K562 (cell line): ENCODE measurements around the gene CALY. TPM values are rescaled to one million over a fixed set of nuclear protein-coding genes. Genes with fewer than 3 reads are reported as not detected.

Experiments used
- CREM ChIP-seq: IDR thresholded peaks from 2 replicates; pipeline ENCODE4 v1.6.1; 2014; ENCODE audit warnings: antibody characterized with exemption, low read depth
- CTBP1 ChIP-seq: fragments of 450-650 bp; IDR thresholded peaks from 2 replicates; pipeline ENCODE4 v1.6.1; 2016; ENCODE audit warnings: borderline replicate concordance
- CXXC5 ChIP-seq: fragments of 250-450 bp; sonication (Bioruptor Pico); IDR thresholded peaks from 2 replicates; pipeline ENCODE4 v1.8.0; 2022; ENCODE audit warnings: inconsistent platforms, mild to moderate bottlenecking, moderate library complexity
- FOXA1 ChIP-seq: fragments of 450-650 bp; IDR thresholded peaks from 2 replicates; pipeline ENCODE4 v1.6.1; 2016; ENCODE audit warnings: mild to moderate bottlenecking, borderline replicate concordance
- JUND ChIP-seq, 2 experiments: IDR thresholded peaks; 2 replicates in 1 of 2; 3 replicates in 1 of 2; pipeline ENCODE4 v1.6.1; 2011; ENCODE audit warnings: borderline replicate concordance in 2 of 2, low read depth in 2 of 2, low read length in 2 of 2, improper control_type of control experiment in 1 of 2, missing biosample characterization in 1 of 2, missing genetic modification characterization in 1 of 2, missing genetic modification reagents in 1 of 2
- KLF6 ChIP-seq: fragments of 250-450 bp; sonication (Bioruptor Pico); IDR thresholded peaks from 2 replicates; pipeline ENCODE4 v1.4.0; 2020; ENCODE audit warnings: mild to moderate bottlenecking, moderate library complexity, borderline replicate concordance
- MTA3 ChIP-seq: fragments of 450-650 bp; formaldehyde crosslinking; IDR thresholded peaks from 2 replicates; pipeline ENCODE4 v1.6.1; 2017; ENCODE audit warnings: mild to moderate bottlenecking, borderline replicate concordance
- MYC ChIP-seq, 2 experiments: fragments of 250-450 bp in 1 of 2; sonication (Bioruptor Pico) in 1 of 2; IDR thresholded peaks; 2 replicates each; pipeline versions ENCODE4 v1.5.1 to v1.6.1; 2012 to 2021; ENCODE audit warnings: low read depth in 2 of 2, borderline replicate concordance in 1 of 2, improper control_type of control experiment in 1 of 2, low read length in 1 of 2, mild to moderate bottlenecking in 1 of 2, moderate library complexity in 1 of 2
- NONO ChIP-seq, 2 experiments: fragments of 200-400 bp in 1 of 2; fragments of 450-650 bp in 1 of 2; formaldehyde crosslinking in 1 of 2; IDR thresholded peaks; 2 replicates each; pipeline ENCODE4 v1.6.1; 2017; ENCODE audit warnings: low read depth in 2 of 2, mild to moderate bottlenecking in 2 of 2, moderate library complexity in 2 of 2, low read length in 1 of 2
- SREBF2 ChIP-seq: sonication (generic); formaldehyde crosslinking; IDR thresholded peaks from 2 replicates; pipeline ENCODE4 v1.4.0; 2020; ENCODE audit warnings: mild to moderate bottlenecking, missing genetic modification reagents
- ZFP30 ChIP-seq: fragments of 250-450 bp; sonication (Bioruptor Pico); IDR thresholded peaks from 2 replicates; pipeline ENCODE4 v1.8.0; 2022; ENCODE audit warnings: moderate library complexity, mild to moderate bottlenecking, inconsistent platforms, borderline replicate concordance
- ZFX ChIP-seq: sonication (generic); formaldehyde crosslinking; IDR thresholded peaks from 2 replicates; pipeline ENCODE4 v1.8.0; 2022; ENCODE audit warnings: mild to moderate bottlenecking, missing genetic modification reagents, moderate library complexity
- ZNF354B ChIP-seq: fragments of 250-450 bp; sonication (Bioruptor Pico); IDR thresholded peaks from 2 replicates; pipeline ENCODE4 v1.4.0; 2020
- polyA plus RNA-seq, 8 experiments: library from polyadenylated mRNA; depleted of rRNA in 4 of 8; stranded (reverse) in 5 of 8; unstranded in 3 of 8; fragments of >200 nt; fragmentation: Nextera tagmentation in 2 of 8; fragmentation: Illumina TruSeq in 1 of 8; extraction: Ambion mirVana in 2 of 8; extraction: Trizol in 1 of 8; gene quantifications; 2 replicates each; pipeline versions ENCODE4 v1.2.1 to v1.2.3, GENCODE V29; 2011 to 2014; ENCODE audit warnings: inconsistent platforms in 1 of 8, missing spikeins in 1 of 8
- total RNA-seq, 7 experiments: library from RNA; depleted of rRNA in 6 of 7; stranded (reverse); fragments of >200 nt in 6 of 7; fragmentation: Illumina TruSeq in 2 of 7; extraction: Trizol in 2 of 7; gene quantifications; 2 replicates each; pipeline versions ENCODE4 v1.2.1 to v1.2.3, GENCODE V29; 2011 to 2021; ENCODE audit warnings: low replicate concordance in 1 of 7
- TF ChIP-seq, protein P1 (sequence below), 2 experiments: IDR thresholded peaks; 2 replicates each; pipeline ENCODE4 v1.6.1; 2011; ENCODE audit warnings: borderline replicate concordance in 1 of 2, control low read depth in 1 of 2, low read depth in 1 of 2, low read length in 1 of 2, mild to moderate bottlenecking in 1 of 2, mixed read lengths in 1 of 2, moderate library complexity in 1 of 2; ENCODE audit not compliant: insufficient read depth in 1 of 2, insufficient read length in 1 of 2, poor library complexity in 1 of 2, severe bottlenecking in 1 of 2; ENCODE audit errors: extremely low read depth in 1 of 2
- TF ChIP-seq, protein P2 (sequence below): fragments of 450-650 bp; formaldehyde crosslinking; IDR thresholded peaks from 2 replicates; pipeline ENCODE4 v1.4.0; 2020; ENCODE audit warnings: mild to moderate bottlenecking, moderate library complexity
- TF ChIP-seq, protein P3 (sequence below): fragments of 200-800 bp; sonication (Bioruptor generic); IDR thresholded peaks from 2 replicates; pipeline ENCODE4 v1.6.1; 2017; ENCODE audit warnings: missing genetic modification characterization, missing compliant biosample characterization
- TF ChIP-seq, protein P4 (sequence below), 2 experiments: fragments of 450-650 bp; conservative IDR thresholded peaks; 2 replicates each; pipeline ENCODE4 v1.6.1; 2017; ENCODE audit warnings: mild to moderate bottlenecking in 2 of 2, moderate library complexity in 2 of 2
- TF ChIP-seq, protein P5 (sequence below): fragments of 250-450 bp; sonication (Bioruptor Pico); IDR thresholded peaks from 2 replicates; pipeline ENCODE4 v1.8.0; 2021; ENCODE audit warnings: borderline replicate concordance, mild to moderate bottlenecking, moderate library complexity; ENCODE audit not compliant: poor library complexity, severe bottlenecking

CALY gene
- total and polyA plus RNA-seq, 9 of the 15 experiments (the other 6 are each of a cell fraction or from before 2014, with no cell fraction given), result not detected

DNA sequence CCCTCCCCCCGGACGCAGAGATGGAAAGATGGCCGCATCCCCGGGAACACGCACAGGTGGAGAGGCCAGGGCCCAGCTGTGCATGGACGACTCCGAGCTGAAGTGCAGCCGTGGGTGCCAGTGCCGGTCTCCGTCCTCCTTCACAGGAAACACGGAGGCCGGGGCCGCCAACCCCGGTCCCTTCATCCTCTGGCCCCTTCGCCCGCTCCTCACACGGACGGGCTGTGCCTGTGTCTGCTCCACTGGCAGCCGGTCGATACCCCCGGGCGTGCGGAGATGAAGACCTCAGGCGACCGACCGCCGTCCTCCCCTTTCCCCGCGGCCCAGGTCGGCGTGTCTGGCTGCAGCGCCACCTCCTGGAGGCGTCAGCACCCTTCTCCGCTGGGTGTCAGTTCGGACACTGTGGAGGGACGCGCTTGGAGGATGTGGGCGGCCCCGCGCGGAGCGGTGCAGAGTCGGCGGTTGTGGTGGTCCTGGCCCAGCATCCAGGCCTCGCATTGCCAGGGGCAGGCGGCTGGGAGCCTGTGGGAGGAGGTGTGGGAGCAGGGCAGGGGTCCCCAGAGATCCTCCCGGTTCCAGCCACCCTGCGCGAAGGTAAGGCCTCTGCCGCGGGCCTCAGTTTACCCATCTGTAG is 18.1 kb downstream of the CALY start (continued):
- TF ChIP-seq ZFX, result peak; percentile 67
- TF ChIP-seq, protein P1, sequence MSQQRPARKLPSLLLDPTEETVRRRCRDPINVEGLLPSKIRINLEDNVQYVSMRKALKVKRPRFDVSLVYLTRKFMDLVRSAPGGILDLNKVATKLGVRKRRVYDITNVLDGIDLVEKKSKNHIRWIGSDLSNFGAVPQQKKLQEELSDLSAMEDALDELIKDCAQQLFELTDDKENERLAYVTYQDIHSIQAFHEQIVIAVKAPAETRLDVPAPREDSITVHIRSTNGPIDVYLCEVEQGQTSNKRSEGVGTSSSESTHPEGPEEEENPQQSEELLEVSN (IDR thresholded peaks at IDR 0.05; ENCODE audit: borderline replicate concordance in 1 of 2, extremely low read depth in 1 of 2, insufficient read depth in 1 of 2, insufficient read length in 1 of 2, low read depth in 1 of 2, low read length in 1 of 2, poor library complexity in 1 of 2, severe bottlenecking in 1 of 2), result peak; percentile 21 to 38
- TF ChIP-seq CTBP1, result 0 out of 2 replicates have a peak, but pooled peaks have one; percentile 76
- peak; percentile 54; the same call in 1 of the 2 replicates for TF ChIP-seq MTA3
- TF ChIP-seq ZFP30 (CRISPR knock-in tag), result no peak
- TF ChIP-seq KLF6 (CRISPR knock-in tag), result no peak
- peak; percentile 73 for TF ChIP-seq CREM
- TF ChIP-seq, protein P2, sequence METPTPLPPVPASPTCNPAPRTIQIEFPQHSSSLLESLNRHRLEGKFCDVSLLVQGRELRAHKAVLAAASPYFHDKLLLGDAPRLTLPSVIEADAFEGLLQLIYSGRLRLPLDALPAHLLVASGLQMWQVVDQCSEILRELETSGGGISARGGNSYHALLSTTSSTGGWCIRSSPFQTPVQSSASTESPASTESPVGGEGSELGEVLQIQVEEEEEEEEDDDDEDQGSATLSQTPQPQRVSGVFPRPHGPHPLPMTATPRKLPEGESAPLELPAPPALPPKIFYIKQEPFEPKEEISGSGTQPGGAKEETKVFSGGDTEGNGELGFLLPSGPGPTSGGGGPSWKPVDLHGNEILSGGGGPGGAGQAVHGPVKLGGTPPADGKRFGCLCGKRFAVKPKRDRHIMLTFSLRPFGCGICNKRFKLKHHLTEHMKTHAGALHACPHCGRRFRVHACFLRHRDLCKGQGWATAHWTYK, result 0 out of 2 replicates have a peak, but pooled peaks have one; percentile 39
- TF ChIP-seq, protein P3, sequence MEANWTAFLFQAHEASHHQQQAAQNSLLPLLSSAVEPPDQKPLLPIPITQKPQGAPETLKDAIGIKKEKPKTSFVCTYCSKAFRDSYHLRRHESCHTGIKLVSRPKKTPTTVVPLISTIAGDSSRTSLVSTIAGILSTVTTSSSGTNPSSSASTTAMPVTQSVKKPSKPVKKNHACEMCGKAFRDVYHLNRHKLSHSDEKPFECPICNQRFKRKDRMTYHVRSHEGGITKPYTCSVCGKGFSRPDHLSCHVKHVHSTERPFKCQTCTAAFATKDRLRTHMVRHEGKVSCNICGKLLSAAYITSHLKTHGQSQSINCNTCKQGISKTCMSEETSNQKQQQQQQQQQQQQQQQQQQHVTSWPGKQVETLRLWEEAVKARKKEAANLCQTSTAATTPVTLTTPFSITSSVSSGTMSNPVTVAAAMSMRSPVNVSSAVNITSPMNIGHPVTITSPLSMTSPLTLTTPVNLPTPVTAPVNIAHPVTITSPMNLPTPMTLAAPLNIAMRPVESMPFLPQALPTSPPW, result no peak
- TF ChIP-seq JUND (IDR thresholded peaks at IDR 0.05; ENCODE audit: borderline replicate concordance, low read depth, low read length), result peak; percentile 19; the same call in 1 of the 2 replicates
- peak; percentile 13; the same call in 1 of the 3 replicates for TF ChIP-seq JUND (tag; IDR thresholded peaks at IDR 0.05; ENCODE audit: borderline replicate concordance, low read depth, low read length)
- TF ChIP-seq FOXA1, result no peak
- no peak for TF ChIP-seq SREBF2 (CRISPR knock-in tag)
- TF ChIP-seq NONO (IDR thresholded peaks at IDR 0.05; ENCODE audit: low read depth in 2 of 2, low read length in 1 of 2), result 0 out of 4 replicates have a peak, but pooled peaks of 1 of the 2 experiments have one; percentile 32
- peak; percentile 71 for TF ChIP-seq MYC (IDR thresholded peaks at IDR 0.05; ENCODE audit: low read depth, low read length)
- TF ChIP-seq MYC (CRISPR knock-in tag; IDR thresholded peaks at IDR 0.05; ENCODE audit: borderline replicate concordance, low read depth), result no peak
- peak; percentile 58 for TF ChIP-seq CXXC5 (CRISPR knock-in tag)
- TF ChIP-seq, protein P4, sequence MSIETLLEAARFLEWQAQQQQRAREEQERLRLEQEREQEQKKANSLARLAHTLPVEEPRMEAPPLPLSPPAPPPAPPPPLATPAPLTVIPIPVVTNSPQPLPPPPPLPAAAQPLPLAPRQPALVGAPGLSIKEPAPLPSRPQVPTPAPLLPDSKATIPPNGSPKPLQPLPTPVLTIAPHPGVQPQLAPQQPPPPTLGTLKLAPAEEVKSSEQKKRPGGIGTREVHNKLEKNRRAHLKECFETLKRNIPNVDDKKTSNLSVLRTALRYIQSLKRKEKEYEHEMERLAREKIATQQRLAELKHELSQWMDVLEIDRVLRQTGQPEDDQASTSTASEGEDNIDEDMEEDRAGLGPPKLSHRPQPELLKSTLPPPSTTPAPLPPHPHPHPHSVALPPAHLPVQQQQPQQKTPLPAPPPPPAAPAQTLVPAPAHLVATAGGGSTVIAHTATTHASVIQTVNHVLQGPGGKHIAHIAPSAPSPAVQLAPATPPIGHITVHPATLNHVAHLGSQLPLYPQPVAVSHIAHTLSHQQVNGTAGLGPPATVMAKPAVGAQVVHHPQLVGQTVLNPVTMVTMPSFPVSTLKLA (conservative IDR thresholded peaks at IDR 0.05), result peak; percentile 21 to 49; a peak in 2 of 4 replicates
- no peak for TF ChIP-seq ZNF354B (CRISPR knock-in tag)
- TF ChIP-seq, protein P5, sequence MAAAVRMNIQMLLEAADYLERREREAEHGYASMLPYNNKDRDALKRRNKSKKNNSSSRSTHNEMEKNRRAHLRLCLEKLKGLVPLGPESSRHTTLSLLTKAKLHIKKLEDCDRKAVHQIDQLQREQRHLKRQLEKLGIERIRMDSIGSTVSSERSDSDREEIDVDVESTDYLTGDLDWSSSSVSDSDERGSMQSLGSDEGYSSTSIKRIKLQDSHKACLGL (CRISPR knock-in tag), result no peak
